Activated CD8-positive, alpha-beta memory T cell treated with anti-CD3 and anti-CD28 coated beads for 4 hours (primary cell): ENCODE results near the gene CBLN3.

ENCODE experiments used
- DNase-seq, 2 donors: peaks; one replicate each; pipeline ENCODE4 v3.0.0-alpha.2; 2020; ENCODE audit warnings: low read depth in 2 of 2

Gene CBLN3

GRCh38 chr14:24381363-24382063 is 48.0 kb downstream of the CBLN3 start:
- no peak for DNase-seq

GRCh38 chr14:24379907-24380730 is 49.3 kb downstream of the CBLN3 start:
- DNase-seq: no peak

DNA sequence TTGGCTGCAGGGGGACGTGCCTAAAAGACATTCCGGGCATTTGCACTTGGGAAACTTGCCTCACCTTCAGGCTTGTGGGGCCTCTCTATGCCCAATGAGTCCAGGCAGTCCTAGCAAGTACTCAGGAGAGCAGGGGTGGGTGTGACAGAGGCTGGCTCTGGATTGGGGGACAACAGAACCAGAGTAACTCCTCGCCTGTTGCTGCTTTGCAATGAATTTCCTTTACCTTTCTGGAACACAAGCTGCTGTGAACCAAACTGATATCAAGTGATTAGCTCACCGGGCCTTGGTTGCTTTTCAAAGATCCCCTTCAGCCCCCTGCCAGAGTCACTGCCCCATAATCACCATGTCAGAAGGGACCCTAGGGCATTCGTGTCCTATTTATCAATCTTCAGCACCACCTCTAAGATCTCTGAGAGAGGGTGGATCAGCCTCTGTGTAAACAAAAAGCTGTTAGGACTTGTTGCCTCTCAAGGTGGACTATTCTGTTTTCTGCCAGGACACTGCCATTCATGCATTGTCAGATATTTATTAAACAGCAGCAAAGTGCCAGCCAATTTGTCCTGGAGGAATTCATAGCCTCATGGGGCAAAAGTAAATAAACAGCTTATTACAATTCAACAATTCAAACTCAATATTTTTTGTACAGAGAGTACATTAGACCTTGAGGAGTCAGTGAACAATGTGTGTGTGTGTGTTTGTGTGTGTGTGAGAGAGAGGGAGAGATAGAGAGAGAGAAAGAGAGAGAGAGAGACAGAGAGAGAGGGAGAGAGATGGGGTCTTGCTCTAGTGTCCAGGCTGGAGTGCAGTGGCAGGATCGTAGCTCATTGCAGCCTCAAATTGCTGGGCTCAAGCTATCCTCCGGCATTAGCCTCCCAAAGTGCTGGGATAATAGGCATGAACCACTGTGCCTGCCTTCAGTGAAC is 50.2 kb downstream of the CBLN3 start:
- DNase-seq: no peak

- DNase-seq: no peak
Measured at GRCh38 chr14:24378327-24378726, 51.1 kb downstream of the CBLN3 start.

- no peak for DNase-seq
Measured at GRCh38 chr14:24377657-24378056, 51.8 kb downstream of the CBLN3 start.

- no peak for DNase-seq
Measured at GRCh38 chr14:24377126-24377525, 52.3 kb downstream of the CBLN3 start.
